Measurements from ENCODE around the gene ELFN2.
"Not testable (repeated sequence)": the region's sequence is repeated elsewhere in the genome, so short reads cannot be mapped to it uniquely, and the experiment has no call there.

The ELFN2 gene

GRCh38 chr22:37409031-37409430 is 18.2 kb downstream of the ELFN2 start:
- no peak for DNase-seq

DNA sequence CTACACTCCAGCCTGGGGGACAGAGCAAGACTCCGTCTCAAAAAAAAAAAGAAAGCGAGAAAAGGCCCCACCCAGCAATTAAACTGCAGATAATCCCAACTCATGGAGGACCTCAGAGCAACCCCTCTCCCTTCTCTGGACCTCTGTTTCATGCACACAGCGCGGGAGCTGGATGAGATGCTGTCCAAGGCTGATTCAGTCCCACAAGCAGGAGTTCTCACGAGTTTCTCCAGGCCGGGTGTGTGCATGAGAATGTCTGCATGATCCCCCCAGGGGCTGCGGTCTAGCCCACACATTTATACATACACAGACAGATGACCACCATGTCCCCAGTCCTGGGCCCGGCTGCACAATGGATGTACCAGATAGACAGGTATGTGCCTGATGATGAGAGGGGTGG is 19.4 kb downstream of the ELFN2 start:
- DNase-seq, result no peak

DNA sequence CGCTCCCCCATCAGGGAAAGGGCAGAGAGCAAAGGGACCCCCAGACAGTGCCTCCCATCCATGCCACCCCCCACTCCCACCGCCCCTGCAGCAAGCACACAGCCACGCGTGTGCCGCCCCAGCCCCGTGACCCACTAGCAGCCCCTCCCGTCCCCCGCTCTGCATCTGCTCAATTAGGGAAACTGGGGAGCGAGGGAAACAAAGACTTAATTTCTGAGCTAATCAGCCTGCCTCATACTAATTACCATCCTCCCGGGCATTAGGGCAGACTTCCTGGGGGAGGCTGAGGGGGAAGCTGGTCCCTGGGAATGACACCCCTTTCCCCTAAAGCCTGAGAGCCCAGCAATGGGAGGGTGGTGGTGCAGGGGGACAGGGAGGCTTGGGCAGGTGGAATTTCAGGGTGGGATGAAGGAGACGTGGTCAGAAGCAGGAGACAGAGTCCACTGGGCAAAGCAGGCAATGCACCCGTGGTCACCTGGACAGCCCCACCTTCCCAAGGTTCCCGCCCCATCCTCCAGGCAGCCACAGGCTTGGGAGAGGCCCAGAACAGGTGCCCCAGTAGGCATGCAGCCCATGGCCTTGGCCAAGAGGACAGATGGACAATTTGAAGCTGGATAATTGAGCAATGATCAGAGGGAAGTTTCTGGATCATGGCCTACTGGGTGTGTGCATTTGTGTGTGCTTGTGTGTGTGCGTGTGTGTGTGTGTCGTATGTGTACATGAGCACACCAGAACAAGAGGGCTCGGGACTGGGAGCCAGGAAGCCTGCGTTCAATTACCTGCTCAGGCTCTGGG is 20.6 kb downstream of the ELFN2 start:
- no peak for DNase-seq

GRCh38 chr22:37404091-37404490 is 23.2 kb downstream of the ELFN2 start:
- no peak for DNase-seq

DNA sequence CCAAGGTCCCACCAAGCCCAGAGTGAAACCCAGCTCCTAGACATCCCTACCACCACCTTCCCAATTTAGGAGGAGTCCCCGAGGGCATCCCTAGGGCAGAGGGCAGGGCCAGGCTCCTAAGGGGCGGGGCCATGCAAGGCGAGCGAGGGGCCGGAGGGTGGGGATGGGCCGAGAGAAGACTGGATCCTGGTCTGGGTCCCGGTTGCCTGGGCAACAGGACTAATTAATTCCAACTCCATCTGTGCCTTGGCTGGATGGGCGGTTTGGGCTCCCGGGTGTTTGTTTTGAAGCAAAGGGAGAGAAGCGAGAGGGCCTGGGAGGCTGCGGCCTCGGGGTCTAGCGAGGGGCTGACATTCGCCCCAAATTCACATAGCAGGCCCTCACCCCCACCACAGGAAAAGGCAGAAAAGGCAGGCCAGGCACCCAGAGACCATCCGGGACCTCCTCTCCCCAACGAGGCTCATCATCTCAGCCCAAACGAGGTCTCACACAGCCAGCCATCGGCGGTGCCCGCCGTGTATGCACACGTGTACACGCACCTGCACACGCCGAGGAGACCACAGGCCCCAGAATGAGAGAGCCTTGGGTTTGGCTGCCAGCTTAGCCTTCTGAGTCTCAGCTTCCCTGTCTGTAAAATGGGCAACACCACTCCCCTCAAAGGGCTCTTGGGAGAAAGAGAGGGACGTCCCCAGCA is 23.9 kb downstream of the ELFN2 start:
- DNase-seq, result no peak

DNA sequence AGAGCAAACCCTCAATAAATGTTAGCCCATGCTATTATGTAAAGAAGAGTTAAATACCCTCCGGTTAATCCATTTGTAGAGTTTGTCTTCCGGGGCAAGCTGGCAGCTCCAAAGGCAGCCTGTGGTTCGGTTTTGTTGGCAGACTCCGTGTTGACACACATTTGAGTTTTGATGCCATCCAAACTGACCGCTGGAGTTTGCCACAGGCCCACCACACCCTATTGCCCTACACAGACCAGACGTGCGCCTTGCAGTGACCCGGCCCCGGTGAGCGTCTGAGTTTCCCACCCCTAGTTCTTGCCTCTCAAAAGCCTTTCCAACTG is 25.1 kb downstream of the ELFN2 start:
- no peak for DNase-seq

DNA sequence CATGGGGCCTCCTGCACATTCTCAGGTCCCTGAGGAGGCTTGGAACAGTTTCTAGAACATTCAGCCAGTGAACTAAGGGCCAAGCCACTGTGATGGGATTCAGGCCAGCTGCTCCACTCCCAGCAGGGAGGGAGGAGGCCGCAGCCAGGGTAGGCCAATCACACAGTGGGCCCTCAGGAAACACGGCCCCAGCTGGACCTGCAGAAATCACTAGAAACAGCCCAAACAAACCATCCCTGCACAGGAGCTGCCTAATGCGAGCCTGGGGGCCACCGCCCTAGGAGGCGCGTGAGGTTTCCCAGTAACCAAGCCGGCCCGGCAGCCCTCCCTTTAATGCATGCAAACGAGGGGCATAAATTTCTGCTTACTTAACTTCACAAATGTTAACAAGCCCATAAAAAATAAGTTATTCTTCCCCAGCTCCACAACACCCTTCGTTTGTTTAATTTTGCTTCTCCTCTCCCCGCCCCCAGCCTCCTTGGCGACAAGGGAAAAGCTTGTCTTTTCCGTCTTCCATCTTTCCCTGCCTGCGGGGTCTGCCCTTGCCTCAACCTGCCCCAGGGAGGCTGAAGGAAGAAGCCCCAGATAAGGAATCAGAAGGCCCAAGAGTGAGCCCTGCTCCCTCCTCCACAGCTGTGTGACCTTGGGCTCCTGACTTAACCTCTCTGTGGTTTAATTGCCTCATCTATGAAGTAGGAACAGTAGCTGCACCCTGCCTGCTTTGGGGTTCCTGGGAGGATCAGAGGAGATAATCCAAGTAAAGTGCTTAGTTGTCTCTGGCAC is 25.7 kb downstream of the ELFN2 start:
- no peak for DNase-seq

- no peak for DNase-seq
These were observed 26.6 kb downstream of the ELFN2 start for GRCh38 chr22:37400719-37401118.

- DNase-seq, result not testable (repeated sequence)
These were observed 27.8 kb downstream of the ELFN2 start for GRCh38 chr22:37399457-37399856.

- DNase-seq, result no peak
These were observed 30.1 kb downstream of the ELFN2 start for GRCh38 chr22:37397226-37397625.

DNA sequence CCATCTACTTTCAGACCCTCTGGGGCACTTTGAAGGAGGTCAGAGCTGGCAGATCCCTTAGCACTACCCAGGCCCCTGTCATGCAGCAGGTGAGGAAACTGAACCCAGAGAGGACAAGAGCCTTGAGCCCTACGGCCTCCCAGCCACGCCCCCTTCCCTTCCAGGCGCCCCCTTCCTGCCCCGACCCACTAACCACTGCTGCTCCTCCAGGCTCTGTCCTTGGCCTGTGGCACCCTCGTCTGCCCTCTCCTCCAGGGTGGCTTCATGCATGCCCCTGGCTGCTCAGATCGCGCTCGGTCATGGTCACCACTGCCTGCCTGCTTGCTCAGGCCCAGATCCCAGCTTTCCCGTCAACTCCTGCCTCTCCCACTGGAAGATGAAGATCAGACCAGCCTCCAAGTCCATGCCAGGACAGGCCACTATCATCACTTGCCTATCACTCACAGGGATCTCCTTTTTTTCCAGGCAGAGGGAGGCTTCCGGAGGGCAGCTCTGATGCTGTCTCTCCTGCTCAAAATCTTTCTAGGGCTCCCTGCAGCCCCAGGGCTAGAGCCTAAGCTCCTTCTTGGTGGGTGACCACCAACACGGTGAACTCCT is 30.7 kb downstream of the ELFN2 start:
- no peak for DNase-seq

DNA sequence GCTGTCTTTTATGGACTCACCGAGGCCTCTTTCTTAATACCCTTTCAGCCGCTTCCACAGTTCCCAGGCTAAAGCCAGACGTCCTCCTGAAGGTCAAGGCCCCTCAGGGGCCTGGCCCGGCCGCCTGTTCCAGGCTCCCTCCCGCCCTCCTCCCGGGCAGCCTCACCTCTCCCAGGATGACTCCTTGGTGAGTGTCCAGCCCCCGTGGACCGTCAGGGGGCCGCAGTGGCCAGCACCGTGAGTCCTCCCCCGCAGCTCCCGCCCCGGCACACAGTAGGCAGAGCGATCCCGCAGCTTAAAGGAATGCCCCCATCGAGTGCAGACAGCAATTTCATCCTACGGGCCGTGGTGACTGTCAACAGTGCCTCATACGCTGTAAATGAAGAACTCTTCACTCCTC is 32.9 kb downstream of the ELFN2 start:
- DNase-seq, result no peak

- no peak for DNase-seq
These were observed 33.5 kb downstream of the ELFN2 start for GRCh38 chr22:37393746-37394145.

DNA sequence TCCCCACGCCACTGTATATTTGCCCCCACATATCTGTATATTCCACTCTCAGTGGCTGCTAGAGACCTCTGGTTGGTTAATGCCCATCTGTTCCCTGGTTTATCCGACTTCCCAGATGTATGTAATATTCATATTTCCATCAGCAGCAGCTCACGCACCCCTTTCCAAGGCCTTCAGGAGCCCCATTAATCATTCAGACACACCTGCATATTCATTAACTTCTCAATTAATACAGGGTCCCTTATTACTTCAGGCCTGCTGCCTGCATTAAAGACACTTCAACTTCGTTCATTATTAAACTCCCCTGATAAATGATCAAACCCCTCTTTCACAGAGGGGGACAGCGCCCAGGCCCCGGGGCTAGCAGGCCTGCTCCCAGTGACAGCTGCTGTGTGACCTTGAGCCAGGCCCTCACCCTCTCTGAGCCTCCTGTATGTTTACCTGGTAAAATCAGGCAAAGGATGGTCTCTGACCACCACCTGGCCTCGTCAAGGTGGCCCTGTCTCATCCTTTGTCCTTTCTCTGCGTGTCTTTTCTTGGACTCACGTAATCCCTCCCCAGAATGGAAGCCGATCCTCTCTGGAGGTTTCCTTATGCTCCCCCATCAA is 34.5 kb downstream of the ELFN2 start:
- no peak for DNase-seq

GRCh38 chr22:37391702-37392101 is 35.6 kb downstream of the ELFN2 start:
- DNase-seq, result no peak

- DNase-seq, result no peak
These were observed 37.2 kb downstream of the ELFN2 start for GRCh38 chr22:37390075-37390474.

- no peak for DNase-seq
These were observed 38.7 kb downstream of the ELFN2 start for GRCh38 chr22:37388538-37388937.

DNA sequence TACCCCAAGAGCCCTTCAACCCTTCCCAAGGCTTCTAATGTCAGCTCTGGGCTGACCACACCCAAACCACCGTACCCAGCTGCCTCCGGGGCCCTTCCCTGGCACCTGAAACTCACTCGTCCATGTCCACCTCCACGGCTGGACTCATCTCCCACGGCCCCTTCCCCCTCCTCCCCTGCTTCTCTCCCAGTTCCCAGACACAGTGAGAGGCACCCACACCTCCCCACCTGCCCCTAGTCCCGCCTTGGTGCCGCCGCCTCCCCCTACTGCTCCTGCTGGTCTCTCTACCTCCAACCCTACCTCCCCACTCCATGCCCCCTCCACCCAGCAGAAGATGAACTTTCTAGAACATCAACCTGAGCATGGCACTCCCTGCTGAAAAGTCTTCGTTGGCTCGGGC is 39.5 kb downstream of the ELFN2 start:
- no peak for DNase-seq

DNA sequence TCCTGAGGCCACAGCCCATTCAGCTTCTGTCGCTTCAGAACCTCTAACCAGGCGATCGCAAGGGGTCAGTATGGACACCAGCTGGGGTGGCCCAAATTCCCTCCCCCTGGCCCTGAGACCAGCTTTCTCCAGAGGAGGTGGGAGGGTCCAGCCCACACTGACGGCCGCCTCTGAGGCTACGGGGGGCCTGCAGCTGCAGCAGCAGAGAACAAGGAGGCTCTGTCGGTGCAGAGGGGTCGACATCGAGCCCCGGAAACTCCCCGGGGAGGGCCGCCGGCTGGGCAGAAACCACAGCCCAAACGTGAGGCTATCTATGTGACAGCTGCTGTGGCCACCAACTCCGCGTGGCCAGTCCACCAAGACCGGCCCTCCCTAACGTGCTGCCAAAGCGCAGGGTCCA is 40.8 kb downstream of the ELFN2 start:
- no peak for DNase-seq

DNA sequence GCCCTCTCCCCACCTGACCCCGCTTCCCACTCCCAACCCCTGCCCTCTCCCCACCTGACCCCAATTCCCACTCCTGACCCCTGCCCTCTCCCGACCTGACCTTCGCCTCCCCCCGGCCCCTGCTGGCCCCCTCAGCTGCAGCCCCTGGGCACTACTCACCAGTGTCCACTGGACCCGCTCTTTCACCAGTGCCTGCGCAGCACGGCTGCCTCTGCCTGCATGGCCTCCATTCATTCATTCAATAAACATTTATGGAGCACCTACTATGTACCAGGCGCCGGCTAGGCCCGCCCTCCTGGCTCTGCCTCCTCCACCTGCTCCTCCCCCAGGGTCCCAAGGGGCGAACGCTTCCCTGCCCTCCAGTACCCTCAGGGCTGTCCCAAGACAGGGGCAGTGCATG is 42.6 kb downstream of the ELFN2 start:
- no peak for DNase-seq

DNA sequence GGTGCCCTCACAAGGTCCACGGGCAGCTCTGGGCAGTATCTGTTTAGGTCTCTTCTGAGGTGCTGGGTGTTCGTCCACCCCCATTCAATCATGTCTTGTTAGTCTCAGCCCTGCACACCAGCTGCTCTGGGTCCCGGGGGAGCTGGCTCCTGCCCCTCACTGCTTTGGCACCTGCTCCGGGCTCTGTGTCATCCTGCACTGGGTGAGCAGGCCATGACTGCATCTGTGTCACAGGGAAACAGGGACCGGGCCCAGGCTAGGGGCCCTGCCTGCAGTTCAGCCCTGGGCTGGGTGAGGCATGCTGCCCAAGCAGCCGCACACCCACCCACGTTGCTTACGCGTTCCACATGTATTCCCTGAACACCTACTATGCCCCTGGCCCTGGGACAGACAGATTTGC is 43.9 kb downstream of the ELFN2 start:
- DNase-seq, result no peak

- DNase-seq, result no peak
These were observed 45.8 kb downstream of the ELFN2 start for GRCh38 chr22:37381489-37381888.

DNA sequence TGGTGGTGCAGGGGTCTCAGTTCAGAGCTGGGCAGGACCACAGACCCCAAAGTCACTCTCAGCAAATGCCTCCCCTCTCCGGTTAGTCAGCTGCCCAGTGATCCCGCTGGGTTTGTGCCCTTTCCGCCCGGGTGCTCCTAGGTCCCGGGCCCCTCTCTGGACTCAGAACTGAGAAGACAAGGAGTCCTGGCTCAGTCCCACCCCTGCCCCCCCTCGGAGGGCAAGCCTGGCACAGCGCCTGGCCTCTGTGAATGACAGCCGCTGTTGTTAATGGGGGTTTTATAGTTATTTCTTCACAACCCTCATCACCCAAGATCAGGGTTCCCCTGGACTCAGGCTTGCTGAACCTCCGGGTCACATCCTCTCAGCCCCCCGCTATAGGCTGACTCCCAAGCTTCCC is 47.6 kb downstream of the ELFN2 start:
- DNase-seq, result no peak
